HFFc6 (cell line): ENCODE data around the gene PKNOX1. TPM values are rescaled to one million over a fixed set of nuclear protein-coding genes. Genes with fewer than 3 reads are reported as not detected.
A peak's percentile ranks its signal among the peaks of the same experiment; 100 is the strongest.
"Not testable (repeated sequence)": the region's sequence is repeated elsewhere in the genome, so short reads cannot be mapped to it uniquely, and the experiment has no call there.

Experiments used
- DNase-seq: peaks from one replicate; pipeline ENCODE4 v3.0.0-alpha.2; 2018
- H3K27ac Mint-ChIP-seq: 2 replicates; pipeline ENCODE4 v1.8.0; 2020; ENCODE audit warnings: mild to moderate bottlenecking, mixed read lengths
- H3K27me3 Mint-ChIP-seq: 2 replicates; pipeline ENCODE4 v1.8.0; 2021; ENCODE audit warnings: mild to moderate bottlenecking, moderate library complexity, mixed read lengths; ENCODE audit not compliant: insufficient read depth
- H3K36me3 Mint-ChIP-seq: 2 replicates; pipeline ENCODE4 v1.8.0; 2021; ENCODE audit warnings: low read depth, mixed read lengths
- H3K4me1 Mint-ChIP-seq: 2 replicates; pipeline ENCODE4 v1.8.0; 2020; ENCODE audit warnings: low read depth, mixed read lengths
- H3K4me3 Mint-ChIP-seq: 2 replicates; pipeline ENCODE4 v1.8.0; 2020; ENCODE audit warnings: mild to moderate bottlenecking, moderate library complexity, mixed read lengths
- H3K9me3 Mint-ChIP-seq: 2 replicates; pipeline ENCODE4 v1.8.0; 2020; ENCODE audit warnings: mild to moderate bottlenecking, mixed read lengths
- total RNA-seq, 6 experiments: library from RNA; stranded (reverse); fragmentation: NEBNext Ultra II Directional; extraction: Animal tissue kit (Norgen Biotek cat#: 25700); gene quantifications; 2 replicates in 1 of 6; 3 replicates in 5 of 6; pipeline ENCODE4 v1.2.3, GENCODE V29; 2021
- TF ChIP-seq, protein P1 (sequence below): fragments of 200-600 bp; sonication (generic); IDR thresholded peaks from 2 replicates; pipeline ENCODE4 v1.5.0; 2021; ENCODE audit warnings: antibody characterized with exemption, mild to moderate bottlenecking

Gene PKNOX1
- total RNA-seq, 6 experiments from 2014 or later = 16.6 to 22.5 (median 19.2) TPM

DNA sequence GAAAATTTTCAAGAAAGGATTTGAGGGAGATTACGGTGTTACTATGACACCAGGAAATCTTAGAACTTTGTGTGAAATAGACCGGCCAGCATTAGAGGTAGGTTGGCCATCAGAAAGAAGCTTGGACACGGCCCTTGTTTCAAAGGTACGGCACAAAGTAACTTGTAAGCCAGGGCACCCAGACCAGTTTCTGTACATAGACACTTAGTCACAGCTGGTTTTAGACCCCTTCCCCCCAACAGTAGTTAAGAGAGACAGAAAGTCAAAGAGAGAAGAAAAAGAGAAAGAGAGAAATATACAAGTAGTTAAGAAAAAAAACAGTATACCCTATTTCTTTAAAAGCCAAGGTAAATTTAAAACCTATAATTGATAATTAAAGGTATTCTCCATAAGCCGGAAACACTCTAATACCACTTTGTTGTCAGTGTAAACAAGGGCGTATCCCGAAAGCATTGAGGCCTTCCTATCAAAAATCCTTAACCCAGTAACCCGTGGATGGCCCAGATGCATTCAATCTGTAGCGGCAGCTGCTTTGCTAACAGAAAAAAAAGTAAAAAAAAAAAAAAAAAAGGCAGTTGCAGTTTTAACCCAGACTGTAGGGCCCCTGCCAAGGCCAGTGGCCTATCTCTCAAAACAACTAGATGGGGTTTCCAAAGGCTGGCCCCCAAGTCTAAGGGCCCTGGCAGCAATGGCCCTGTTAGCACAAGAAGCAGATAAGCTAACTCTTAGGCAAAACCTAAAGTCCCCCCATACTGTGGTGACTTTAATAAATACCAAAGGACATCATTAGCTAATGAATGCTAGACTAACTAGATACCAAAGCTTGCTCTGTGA lies 41.0 kb upstream of the PKNOX1 start:
- not testable (repeated sequence) for DNase-seq, H3K4me3 Mint-ChIP-seq, H3K9me3 Mint-ChIP-seq, H3K27ac Mint-ChIP-seq, H3K27me3 Mint-ChIP-seq, H3K36me3 Mint-ChIP-seq, H3K4me1 Mint-ChIP-seq

DNA sequence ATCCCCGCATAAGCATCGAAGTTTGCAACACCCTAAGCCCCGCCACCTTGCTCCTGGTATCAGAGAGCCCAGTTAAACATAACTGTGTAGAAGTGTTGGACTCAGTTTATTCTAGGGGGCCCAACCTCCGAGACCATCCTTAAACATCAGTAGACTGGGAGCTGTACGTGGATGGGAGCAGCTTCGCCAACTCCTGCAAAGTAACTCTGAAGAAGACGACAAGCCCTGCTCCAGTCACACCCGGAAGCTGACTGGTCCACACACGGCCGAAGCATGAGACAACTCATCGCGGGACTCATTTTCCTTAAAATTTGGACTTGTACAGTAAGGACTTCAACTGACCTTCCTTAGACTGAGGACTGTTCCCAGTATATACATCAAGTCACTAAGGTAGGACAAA lies 40.4 kb upstream of the PKNOX1 start:
- not testable (repeated sequence) for H3K27me3 Mint-ChIP-seq, H3K36me3 Mint-ChIP-seq, DNase-seq, H3K4me3 Mint-ChIP-seq, H3K4me1 Mint-ChIP-seq, H3K9me3 Mint-ChIP-seq, H3K27ac Mint-ChIP-seq

DNA sequence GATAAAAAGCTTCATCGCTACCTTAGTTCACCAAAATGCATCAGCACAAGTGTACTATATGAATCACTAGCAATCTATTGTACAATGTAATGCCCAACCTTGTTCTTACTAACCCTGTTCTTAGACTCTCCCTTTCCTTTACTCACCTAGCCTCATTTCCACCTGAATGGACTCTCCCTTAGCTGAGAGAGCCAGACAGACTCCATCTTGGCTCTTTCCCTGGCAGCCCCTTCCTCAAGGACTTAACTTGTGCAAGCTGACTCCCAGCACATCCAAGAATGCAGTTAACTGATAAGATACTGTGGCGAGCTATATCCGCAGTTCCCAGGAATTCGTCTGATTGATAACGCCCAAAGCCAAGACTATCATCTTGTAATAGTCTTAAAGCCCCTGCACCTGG lies 38.0 kb upstream of the PKNOX1 start:
- H3K36me3 Mint-ChIP-seq, H3K9me3 Mint-ChIP-seq, H3K27ac Mint-ChIP-seq, H3K4me3 Mint-ChIP-seq, DNase-seq, H3K27me3 Mint-ChIP-seq: not testable (repeated sequence)
- peaks cover 13% of the 10 kb centered on the region for H3K4me1 Mint-ChIP-seq

DNA sequence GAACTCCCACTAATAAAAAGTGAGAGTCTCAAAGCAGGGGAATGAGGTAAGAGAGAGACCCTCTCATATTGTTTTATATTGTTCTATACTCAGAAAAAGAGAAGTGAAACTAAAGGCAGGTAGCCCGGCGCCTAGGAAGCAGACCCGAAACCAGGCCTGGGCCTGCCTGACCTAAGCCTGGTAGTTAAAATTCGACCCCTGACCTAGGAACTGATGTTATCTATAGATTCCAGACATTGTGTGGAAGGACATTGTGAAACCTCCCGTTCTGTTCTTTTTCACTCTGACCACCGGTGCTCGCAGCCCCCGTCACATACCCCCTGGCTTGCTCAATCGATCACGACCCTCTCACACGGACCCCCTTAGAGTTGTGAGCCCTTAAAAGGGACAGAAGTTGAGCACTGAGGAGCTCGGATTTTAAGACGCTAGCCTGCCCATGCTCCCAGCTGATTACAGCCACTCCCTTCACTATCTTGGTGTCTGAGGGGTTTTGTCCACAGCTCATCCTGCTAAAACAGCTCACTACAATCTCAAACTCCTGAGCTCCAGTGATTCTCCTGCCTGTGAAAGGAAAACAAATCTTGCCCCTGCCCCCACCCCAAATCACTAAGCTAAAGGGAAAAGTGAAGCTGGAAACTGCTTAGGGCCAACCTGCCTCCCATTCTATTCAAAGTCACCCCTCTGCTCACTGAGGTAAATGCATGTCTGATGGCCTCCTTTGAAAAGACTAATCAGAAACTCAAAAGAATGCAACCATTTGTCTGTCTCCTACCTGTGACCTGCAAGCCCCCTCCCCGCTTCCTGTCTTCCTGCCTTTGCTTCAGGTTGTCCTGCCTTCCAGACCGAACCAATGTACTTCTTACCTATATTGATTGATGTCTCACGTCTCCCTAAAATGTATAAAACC lies 37.1 kb upstream of the PKNOX1 start:
- H3K4me1 Mint-ChIP-seq = peaks cover 13% of the 10 kb centered on the region
- DNase-seq, H3K4me3 Mint-ChIP-seq, H3K9me3 Mint-ChIP-seq, H3K27me3 Mint-ChIP-seq, H3K27ac Mint-ChIP-seq, H3K36me3 Mint-ChIP-seq: not testable (repeated sequence)

DNA sequence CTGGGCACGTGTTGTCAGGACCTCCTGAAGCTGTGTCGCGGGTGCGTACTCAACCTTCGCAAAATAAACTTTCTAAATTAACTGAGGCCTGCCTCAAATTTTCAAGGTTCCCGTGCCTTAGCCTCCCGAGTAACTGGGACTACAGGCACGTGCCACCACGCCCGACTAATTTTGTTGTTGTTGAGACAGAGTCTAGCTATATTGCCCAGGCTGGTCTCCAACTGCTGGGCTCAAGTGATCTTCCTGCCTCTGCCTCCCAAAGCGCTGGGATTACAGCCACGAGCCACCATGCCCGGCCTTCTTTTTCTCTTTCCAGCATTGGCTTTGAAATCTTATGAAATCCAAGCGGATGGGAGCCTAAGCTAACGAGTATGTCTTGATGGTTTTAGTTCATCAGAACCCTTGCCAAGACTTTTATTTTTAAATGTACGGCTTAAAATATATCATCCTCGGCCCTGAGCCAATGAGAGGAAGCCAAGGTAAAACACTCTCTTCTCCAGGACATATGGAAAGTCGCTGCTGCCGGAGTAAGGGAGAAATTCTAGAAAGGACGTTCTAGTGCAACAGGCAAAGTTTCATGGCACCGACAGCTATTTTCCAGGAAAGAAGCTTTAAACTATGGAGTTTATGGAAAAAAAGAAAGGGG lies 36.3 kb upstream of the PKNOX1 start:
- no peak for DNase-seq
- Mint-ChIP-seq H3K36me3 (no peaks in the 10 kb centered on the region), H3K9me3 (no peaks in the 10 kb centered on the region), H3K27ac (no peak overlapping the region), H3K4me3 (no peak overlapping the region), H3K4me1 (peaks cover 13% of the 10 kb centered on the region), H3K27me3 (peaks cover 8% of the 10 kb centered on the region)
- TF ChIP-seq, protein P1, sequence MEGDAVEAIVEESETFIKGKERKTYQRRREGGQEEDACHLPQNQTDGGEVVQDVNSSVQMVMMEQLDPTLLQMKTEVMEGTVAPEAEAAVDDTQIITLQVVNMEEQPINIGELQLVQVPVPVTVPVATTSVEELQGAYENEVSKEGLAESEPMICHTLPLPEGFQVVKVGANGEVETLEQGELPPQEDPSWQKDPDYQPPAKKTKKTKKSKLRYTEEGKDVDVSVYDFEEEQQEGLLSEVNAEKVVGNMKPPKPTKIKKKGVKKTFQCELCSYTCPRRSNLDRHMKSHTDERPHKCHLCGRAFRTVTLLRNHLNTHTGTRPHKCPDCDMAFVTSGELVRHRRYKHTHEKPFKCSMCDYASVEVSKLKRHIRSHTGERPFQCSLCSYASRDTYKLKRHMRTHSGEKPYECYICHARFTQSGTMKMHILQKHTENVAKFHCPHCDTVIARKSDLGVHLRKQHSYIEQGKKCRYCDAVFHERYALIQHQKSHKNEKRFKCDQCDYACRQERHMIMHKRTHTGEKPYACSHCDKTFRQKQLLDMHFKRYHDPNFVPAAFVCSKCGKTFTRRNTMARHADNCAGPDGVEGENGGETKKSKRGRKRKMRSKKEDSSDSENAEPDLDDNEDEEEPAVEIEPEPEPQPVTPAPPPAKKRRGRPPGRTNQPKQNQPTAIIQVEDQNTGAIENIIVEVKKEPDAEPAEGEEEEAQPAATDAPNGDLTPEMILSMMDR = no peak

DNA sequence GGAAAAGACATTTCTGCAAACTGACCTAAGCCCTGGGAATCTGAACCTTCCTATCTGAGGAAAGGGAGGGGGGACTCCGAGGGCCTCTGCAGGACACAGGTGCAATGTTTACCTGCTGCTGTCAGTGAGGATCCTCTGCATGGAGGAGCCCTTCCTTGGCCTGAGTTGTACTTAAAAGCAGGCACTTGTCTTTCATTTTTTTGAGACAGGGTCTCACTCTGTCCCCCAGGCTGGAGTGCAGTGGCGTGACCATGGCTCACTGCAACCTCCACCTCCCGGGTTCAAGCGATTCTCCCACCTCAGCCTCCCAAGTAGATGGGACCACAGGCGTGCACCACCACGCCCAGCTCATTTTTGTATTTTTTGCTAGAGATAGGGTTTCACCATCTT lies 35.8 kb upstream of the PKNOX1 start:
- H3K27ac Mint-ChIP-seq, H3K36me3 Mint-ChIP-seq, DNase-seq, H3K9me3 Mint-ChIP-seq, H3K27me3 Mint-ChIP-seq, H3K4me3 Mint-ChIP-seq: not testable (repeated sequence)
- H3K4me1 Mint-ChIP-seq = peaks cover 13% of the 10 kb centered on the region

DNA sequence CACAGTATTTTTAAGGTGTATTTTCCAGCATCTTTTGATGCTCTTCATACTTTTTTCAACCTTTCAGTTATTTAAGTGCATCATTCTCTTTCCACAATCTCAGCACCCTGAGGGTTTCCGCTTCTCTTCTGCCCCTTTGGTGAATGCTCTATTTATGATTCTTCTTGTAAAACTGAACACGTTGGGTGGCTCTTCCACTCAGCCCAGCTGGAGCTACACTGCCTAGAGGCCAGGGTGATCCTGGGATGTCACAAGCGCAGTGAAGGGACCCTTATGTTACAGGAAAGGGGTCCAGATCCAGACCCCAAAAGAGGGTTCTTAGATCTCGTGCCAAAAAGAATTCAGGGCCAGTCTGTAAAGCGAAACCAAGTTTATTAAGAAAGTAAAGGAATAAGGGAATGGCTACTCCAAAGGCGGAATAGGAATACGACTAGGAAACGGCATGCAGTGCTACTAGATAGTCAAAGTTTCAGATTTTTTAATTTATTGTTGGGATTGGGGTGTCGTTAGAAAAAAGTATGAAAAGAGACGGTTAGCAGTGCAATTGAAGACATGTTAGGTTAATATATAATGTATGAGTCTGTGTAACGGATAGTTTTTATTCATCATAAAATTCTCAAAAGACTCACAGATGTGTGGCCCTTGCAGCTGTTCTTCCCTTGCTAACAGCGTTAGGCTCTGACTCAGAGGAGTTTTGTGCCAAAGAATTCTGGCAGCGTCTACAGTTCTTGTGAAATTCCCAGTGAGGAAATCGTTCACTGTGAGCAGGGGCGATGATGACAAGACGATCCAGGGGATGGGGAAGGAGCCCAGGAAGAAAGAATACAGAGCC lies 34.6 kb upstream of the PKNOX1 start:
- TF ChIP-seq, protein P1 = no peak
- peaks cover 13% of the 10 kb centered on the region for H3K4me1 Mint-ChIP-seq
- peak overlapping the region; percentile 75 for H3K4me3 Mint-ChIP-seq
- peak; percentile 93 for DNase-seq
- H3K27ac Mint-ChIP-seq = peak overlapping the region; percentile 61
- no peaks in the 10 kb centered on the region for H3K9me3 Mint-ChIP-seq
- no peaks in the 10 kb centered on the region for H3K36me3 Mint-ChIP-seq
- peaks cover 8% of the 10 kb centered on the region for H3K27me3 Mint-ChIP-seq
